HepG2 (cell line): ENCODE measurements around the gene ITGB2.

Experiments
- ARHGAP35 ChIP-seq: sonication (generic); formaldehyde crosslinking; IDR thresholded peaks from 2 replicates; pipeline ENCODE4 v1.9.0; 2022; ENCODE audit warnings: mild to moderate bottlenecking, inconsistent platforms, moderate library complexity, missing genetic modification reagents, borderline replicate concordance
- CTCF ChIP-seq: sonication (generic); formaldehyde crosslinking; IDR thresholded peaks from 2 replicates; pipeline ENCODE4 v1.5.0; 2020; ENCODE audit warnings: mild to moderate bottlenecking, missing genetic modification reagents, moderate library complexity
- ETS1 ChIP-seq: sonication (generic); formaldehyde crosslinking; IDR thresholded peaks from 2 replicates; pipeline ENCODE4 v1.4.0; 2020; ENCODE audit warnings: missing genetic modification reagents
- FOSL1 ChIP-seq: sonication (generic); formaldehyde crosslinking; IDR thresholded peaks from 2 replicates; pipeline ENCODE4 v1.9.0; 2021; ENCODE audit warnings: missing genetic modification reagents, borderline replicate concordance
- FOSL2 ChIP-seq: sonication (generic); formaldehyde crosslinking; IDR thresholded peaks from 2 replicates; pipeline ENCODE4 v1.4.0; 2020; ENCODE audit warnings: missing genetic modification reagents
- POLR2A ChIP-seq, 2 experiments: IDR thresholded peaks; 2 replicates each; pipeline ENCODE4 v1.6.1; 2011; ENCODE audit warnings: low read depth in 2 of 2, low read length in 2 of 2, mild to moderate bottlenecking in 1 of 2, moderate library complexity in 1 of 2; ENCODE audit not compliant: insufficient read depth in 1 of 2
- POLR2AphosphoS5 ChIP-seq: IDR thresholded peaks from 2 replicates; pipeline ENCODE4 v1.6.1; 2012; ENCODE audit warnings: low read depth, low read length
- STAG1 ChIP-seq: sonication (generic); formaldehyde crosslinking; IDR thresholded peaks from 2 replicates; pipeline ENCODE4 v1.4.0; 2020; ENCODE audit warnings: missing genetic modification reagents

- TF ChIP-seq CTCF (CRISPR knock-in tag) (no peak), STAG1 (CRISPR knock-in tag) (no peak), FOSL2 (no peak), ARHGAP35 (CRISPR knock-in tag) (no peak), POLR2A (IDR thresholded peaks at IDR 0.05; ENCODE audit: insufficient read depth in 1 of 2, low read depth in 2 of 2, low read length in 2 of 2) (no peak), POLR2AphosphoS5 (no peak), ETS1 (CRISPR knock-in tag) (no peak), FOSL1 (no peak)
Observed at GRCh38 chr21:44908908-44909307, 11.8 kb downstream of the ITGB2 start.
